GM19240 (cell line): ENCODE data around the gene MCRS1.

ENCODE experiments used
- DNase-seq: peaks from one replicate; pipeline ENCODE4 v3.0.0; 2011; ENCODE audit warnings: low spot score; ENCODE audit not compliant: insufficient read length

The MCRS1 gene

DNA sequence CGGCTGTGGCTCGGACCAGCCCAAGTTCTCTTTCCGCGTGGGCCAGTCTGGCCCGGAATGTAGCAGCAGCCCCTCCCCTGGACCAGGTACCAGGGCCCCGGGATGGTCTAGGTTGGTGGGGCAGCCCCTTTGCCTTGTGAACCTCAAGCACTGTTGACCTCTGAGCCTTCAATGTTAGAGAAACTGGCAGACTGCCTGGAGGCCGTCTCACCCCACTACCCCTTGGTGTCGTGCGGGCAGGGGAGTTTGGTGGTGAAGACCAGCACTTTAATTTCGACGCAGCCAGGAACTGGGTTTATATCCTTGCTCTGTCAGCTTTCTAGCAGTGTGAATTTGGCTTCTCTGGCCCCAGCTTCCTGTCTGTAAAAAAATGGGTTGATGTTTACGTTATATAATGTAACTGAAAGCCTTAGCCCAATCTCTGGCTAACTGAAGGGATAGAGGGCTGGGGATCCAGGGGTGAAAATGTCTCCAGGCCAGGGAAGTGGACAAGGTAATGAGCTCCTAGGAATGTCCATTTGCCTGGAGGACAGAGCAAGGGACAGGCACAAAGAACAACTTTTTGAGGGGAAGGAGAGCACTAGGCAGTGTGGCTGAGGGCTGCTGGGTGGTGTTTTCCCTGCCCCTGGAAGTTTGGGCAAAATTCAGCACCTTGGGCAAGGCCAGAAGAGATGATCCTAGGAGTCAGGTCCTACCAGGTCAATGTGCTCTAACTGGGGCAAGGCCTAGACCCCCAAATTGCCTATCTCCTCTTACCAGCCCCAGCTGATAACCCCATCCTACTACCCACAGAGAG, 11.4 kb downstream of the MCRS1 start:
- DNase-seq = no peak

DNA sequence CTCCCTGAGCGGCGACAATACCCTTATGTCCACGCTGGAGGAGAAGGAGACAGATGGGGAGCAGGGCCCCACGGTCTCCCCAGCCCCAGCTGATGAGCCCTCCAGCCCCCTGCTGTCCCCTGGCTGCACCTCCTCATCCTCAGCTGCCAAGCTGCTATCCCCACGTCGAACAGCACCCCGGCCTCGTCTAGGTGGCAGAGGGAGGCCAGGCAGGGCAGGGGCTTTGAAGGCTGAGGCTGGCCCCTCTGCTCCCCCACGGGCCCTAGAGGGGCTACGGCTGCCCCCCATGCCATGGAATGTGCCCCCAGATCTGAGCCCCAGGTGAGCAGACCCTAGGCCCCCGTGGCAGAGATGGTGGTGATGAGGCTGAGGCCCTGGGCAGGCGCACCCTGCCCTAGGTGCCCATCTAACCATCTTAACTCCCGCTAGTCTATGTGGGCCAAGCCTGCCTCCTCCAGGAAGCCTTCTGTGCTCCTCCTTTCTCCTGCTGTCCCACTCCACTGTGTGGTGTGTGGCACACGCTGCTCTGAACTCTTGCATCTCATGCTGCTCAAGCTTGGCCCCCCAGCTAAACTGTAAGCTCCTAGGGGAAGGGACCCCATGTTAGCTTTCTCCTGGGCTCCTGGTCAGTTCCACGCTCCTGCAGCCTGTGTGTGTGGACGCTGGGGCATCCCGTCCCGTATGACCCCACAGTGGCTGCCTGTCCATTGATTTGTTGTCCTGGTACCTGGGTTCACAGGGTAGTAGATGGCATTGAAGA, 12.1 kb downstream of the MCRS1 start:
- DNase-seq = no peak

DNA sequence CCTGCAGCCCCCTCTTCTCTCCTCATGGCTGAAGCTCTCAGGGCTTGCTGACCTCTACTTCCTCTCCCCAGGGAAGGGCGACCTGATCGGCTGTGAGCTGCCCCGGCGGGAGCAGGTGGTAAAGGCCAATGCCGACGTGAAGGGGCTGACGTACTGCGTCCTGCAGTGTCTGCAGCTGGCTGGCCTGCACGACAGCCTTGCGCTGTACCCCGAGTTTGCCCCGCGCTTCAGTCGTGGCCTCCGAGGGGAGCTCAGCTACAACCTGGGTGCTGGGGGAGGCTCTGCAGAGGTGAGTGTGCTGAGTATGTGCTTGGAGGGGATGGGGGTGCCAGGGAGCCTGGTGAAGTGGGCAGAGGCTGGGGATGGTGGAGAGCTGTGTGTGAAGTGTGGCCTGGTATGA, 13.7 kb downstream of the MCRS1 start:
- no peak for DNase-seq

DNA sequence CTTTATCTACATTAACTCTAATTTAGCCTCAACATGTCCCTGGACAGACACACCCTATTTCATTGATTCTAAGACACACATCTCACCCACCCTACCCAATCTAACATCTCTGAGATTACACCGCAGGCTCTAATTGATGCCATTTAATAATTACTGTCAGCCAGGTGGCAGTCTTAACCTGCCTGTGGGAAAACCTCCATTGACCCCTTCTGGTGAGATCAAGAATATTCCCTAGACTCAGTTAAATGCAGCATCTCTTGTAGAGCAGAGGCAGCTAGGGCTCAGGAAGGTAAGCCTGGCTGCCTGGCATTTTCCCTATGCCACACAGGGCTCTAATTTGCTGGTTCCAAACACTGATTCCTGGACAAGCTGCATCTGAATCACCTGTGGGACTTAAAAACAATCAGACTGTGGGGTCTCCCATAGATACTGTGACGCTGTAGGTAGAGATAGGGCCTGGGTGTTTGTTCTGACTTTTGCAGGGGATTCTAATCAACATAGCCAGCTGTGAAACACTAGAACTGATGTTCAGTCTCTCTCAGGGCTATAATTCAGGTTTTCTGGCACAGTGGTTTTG, 14.3 kb downstream of the MCRS1 start:
- DNase-seq = no peak

DNA sequence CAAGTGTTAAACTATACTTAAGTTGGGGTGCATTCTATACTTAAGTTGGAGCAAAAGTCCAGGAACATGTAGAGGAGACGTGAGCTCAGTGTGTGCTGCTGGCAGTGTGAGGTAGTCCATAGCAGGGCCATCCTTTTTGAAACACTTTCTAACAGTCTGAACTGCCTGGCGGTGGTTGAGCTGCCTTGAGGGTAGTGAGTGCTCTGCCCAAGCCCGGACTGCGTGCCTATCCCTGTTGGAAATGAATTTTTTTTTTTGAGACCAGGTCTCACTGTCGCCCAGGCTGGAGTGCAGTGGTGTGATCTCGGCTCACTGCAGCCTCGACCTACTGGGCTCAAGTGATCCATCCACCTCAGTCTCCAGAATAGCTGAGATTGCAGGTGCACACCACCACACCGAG, 15.0 kb downstream of the MCRS1 start:
- no peak for DNase-seq

DNA sequence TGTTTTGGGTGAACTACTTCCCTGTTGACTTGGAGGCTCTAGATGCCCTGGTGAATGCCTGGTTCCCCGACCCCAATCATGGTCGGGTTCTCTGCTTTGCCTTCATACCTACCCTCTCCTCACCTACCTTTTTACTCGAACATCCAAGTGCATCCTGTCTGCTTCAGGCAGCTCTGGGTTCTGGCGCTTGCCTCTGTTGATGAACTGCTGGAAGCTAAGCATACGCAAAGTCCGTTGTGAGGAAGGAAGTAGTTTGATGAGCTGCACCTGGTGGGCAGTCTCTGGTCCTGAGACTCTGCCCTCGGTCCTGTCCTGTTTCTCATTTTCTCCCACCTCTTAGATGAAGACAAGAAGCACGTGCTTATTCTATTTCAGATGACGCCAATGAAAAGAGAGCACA, 15.5 kb downstream of the MCRS1 start:
- no peak for DNase-seq

DNA sequence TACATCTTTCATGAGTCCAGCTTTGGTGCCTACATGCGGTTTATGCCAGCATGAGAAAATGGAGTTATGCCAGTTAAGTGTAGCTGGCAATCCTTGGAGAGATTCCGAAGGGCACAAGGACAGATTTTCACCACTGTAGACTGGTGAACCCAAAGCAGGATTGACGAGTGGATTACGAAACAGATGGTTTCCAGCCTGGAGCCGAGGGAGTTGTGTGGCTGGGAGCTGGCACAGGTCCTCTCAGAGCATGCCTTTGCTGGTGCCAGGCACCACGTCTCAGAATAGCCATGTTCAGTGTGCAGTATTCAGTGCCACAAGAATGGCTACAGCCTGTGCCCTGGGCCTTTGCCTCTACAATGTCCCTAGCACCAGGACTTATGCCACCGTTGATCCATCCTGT, 15.9 kb downstream of the MCRS1 start:
- no peak for DNase-seq

DNA sequence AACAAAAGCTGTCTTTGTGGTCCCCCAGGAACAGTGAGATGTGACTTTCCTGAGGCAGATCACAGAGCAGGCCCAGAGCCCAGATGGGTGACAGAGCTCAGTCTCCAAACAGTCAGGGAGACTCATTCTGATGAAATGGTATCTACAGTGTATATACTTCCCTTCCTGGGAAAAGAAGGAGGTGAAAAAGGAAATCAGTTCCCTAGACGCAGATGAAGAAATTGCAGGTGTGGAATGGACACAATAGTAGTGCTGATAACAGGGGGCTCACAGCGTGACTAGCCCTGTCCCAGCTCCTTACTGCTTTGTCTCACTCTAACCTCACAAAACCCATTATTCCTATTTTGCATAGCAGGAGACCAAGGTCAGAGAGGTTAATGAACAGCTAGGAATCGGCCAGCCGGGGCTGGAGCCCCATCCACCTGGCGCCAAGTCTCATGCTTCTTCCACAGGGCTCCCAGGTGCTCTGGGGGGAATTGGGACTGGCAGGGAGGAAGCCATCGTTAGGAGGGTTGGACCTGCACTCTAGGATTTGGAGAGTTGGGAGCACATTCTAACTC, 17.2 kb downstream of the MCRS1 start:
- DNase-seq = no peak

DNA sequence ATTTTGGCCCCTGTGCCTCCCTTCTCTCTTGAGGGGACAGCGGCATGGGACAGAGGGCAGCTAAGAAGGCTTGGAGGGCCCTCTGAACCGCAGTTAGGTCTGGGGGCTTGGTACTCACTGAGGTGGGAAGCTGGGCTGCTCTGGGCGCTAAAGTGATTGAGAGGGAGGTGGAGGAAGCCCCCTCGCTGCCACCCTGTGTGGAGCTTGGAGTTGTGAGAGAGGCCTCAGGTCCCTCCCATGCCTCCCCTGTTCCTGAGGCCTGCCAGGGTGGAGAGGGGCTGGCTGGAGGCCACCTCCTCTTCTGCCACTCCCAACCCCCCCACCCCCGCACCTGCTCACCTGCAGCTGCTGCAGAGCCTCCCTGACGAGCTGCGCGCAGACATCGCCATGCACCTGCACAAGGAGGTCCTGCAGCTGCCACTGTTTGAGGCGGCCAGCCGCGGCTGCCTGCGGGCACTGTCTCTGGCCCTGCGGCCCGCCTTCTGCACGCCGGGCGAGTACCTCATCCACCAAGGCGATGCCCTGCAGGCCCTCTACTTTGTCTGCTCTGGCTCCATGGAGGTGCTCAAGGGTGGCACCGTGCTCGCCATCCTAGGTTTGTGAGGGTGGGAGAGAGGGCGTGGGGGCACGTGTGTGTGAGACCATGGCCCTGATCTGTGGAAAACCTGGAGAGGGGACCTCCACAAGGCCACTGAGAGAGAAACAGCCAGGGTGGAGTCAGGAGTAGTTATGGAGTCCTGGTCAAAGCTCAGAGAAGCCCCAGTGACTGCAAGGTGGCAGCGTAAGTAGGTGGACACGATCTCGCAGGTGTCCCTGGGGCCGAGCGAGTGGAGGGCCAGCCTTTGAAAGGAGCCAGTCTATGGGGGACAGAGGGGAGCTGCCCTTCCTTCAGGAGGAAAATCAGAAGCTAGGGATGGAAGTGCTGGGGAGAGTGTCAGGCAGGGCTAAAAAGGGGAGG, 17.9 kb downstream of the MCRS1 start:
- DNase-seq = no peak

DNA sequence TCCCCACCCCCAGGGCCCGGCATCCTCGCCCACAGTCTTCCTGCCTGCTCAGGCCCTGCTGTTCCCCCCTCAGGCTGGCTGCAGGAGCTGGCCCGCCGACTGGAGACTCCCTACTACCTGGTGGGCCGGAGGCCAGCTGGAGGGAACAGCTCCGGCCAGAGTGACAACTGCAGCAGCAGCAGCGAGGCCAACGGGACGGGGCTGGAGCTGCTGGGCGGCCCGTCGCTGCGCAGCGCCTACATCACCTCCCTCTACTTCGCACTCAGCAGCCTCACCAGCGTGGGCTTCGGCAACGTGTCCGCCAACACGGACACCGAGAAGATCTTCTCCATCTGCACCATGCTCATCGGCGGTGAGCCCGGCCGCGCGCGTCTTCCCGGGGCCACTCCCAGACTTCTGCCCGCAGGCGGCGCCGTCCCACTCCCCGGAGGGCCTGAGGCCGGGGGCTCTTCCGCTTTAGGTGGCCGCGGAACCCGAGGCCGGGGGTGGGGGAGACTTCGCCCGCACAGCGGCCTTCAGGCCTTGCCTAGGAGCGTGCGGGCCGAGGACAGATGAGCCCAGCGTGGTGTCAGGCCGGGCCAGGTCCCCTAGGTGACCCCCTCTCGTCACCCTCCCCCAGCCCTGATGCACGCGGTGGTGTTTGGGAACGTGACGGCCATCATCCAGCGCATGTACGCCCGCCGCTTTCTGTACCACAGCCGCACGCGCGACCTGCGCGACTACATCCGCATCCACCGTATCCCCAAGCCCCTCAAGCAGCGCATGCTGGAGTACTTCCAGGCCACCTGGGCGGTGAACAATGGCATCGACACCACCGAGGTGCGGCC, 18.9 kb downstream of the MCRS1 start:
- DNase-seq = no peak

DNA sequence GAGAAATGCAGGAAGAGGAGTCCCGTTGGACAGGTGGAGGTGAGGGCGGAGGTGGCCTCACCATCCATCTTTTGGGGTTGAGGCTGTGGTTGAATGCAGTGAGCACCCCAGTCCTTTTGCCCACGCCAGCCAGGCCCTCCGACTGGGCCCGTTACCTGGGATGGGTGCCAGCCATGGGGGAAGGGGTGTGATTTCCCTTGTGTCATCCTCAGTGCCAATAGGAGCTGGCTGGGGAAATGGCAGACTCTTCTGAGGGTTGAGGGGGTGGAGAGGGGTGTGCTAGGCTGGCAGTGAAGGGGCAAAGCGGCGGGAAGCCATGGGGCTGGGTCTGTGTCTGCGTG, 19.5 kb downstream of the MCRS1 start:
- DNase-seq = no peak

DNA sequence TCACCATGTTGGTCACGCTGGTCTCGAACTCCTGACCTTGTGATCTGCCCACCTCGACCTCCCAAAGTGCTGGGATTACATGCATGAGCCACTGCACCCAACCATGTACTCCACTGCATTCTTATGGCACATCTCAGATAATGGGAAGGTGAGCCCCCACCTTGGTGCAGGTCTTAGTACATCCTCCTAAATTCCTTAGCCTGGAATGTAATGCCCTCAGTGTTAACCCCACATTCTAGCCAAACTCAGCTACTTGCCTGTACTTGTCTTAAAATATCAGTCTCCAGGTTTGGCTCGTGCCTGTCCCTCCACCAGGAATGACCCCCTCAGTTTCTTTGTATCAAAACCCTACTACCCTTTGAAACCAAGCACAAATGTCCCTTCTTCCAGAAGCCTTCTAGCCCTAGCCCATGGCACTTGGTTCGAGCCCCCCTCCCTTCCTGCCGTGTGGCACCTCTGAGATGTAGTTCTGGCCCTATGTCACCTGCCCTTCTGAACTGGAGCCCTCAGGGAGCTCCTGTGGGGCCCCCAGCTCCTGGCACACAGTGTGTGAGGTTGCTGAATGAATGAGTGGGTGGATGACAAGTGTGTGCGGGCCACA, 20.8 kb downstream of the MCRS1 start:
- DNase-seq = no peak

DNA sequence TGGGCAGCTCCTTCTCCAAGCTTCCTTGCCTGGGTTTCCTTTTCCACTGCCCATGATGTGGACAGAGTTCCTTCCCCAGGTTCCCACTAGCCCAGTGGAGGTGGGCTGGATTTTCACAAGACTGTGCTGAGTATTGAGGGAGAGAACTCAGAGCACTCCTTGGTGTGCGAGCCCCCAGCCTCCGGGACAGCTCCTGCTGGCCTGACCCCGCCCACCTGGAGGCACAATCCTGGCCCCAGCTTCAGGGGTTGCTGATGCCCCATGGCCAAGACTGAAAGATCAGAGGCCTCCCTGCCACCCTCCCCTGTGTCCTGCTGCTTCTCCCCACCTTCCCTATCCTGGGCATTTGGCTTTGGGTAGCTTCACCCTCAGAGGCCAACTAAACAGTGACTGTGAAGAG, 21.5 kb downstream of the MCRS1 start:
- no peak for DNase-seq

DNA sequence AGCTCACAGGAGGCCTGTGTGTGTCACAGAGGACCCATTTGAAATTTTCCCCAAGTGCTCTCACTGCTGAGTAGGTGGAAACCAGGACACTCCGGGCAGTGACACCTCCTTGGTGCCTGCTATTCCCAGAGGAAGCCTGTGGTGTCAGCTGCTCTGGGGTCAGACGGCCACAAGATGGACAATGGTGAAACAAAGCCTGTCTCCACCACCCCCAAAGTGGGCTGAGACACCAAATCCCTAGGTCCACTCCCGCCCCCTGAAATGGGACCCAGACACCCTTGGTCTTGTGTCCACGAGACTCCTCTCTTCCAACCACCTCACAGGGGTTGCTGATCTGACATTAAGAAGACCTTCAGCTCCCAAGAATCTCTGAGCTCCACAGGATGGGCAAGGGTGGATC, 22.1 kb downstream of the MCRS1 start:
- no peak for DNase-seq

DNA sequence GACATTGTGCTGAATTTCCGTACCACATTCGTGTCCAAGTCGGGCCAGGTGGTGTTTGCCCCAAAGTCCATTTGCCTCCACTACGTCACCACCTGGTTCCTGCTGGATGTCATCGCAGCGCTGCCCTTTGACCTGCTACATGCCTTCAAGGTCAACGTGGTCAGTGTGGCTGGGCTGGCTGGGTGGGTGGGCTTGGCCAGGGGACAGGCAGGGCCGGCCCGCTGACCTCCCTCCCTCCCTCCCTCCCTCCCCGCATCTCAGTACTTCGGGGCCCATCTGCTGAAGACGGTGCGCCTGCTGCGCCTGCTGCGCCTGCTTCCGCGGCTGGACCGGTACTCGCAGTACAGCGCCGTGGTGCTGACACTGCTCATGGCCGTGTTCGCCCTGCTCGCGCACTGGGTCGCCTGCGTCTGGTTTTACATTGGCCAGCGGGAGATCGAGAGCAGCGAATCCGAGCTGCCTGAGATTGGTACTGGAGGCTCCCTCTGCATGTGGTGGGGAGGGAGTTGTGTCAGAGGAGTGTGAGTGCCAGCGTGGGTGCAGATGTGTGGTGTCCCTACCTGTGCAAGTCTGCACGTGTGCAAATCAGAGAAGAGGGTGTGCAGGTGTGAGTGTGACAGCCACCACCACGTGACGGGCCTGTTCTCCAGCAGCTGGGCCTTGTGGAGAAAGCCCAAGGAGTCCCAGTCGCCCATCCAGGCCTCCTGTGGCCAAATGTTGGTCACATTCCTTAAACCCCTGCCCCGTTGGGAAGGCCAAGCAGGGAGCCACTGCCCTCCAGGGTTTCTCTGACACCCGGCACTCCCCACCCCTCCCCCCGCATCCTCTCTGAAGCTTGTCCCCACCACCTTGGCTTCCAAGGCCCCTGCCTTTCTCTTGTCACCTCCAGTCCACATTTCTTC, 23.8 kb downstream of the MCRS1 start:
- no peak for DNase-seq

DNA sequence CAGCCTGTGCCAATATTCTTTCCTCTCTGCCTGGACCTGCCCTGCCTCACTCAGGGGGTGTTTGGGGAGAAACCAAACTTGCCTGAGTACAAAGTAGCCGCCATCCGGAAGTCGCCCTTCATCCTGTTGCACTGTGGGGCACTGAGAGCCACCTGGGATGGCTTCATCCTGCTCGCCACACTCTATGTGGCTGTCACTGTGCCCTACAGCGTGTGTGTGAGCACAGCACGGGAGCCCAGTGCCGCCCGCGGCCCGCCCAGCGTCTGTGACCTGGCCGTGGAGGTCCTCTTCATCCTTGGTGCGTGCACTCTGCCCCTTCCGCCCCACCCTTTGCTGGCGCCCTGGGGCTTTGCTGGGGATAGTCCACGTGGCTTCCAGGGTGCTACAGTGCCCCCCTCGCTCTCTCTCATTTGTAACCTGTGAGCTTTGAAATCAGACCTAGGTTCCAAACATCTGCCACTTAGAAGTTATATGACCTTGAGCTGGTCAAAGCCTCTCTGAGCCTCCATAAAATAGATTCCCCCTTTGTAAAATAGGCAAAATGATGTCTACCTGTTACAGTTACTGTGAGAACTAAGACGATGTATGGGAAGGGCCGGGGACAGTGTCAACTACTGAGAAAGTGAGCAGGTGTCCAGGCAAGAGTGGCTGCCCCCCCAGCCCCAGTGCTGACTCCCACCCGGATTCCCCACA, 24.6 kb downstream of the MCRS1 start:
- no peak for DNase-seq

DNA sequence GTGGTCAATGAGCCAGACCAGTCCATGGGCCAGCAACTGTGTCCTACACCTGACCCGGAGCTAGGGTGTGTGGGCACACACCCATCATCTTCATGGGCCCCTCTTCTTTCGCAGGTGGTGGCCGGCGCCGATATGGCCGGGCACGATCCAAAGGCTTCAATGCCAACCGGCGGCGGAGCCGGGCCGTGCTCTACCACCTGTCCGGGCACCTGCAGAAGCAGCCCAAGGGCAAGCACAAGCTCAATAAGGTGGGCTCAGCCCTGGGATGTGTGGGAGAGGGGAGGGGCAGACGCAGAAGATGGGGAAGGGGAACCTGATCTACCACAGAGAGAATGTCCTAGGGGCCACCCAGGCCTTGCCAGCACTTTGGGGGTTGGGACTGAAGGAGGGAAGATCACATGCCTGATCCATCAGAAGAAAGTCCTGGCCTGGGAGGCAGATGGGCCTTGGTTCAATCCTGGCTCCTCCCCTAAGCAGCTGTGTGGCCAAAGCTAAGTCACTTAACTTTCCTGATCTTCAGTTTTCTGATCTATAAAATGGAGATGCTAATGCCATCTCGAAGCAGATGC, 25.3 kb downstream of the MCRS1 start:
- DNase-seq = no peak

DNA sequence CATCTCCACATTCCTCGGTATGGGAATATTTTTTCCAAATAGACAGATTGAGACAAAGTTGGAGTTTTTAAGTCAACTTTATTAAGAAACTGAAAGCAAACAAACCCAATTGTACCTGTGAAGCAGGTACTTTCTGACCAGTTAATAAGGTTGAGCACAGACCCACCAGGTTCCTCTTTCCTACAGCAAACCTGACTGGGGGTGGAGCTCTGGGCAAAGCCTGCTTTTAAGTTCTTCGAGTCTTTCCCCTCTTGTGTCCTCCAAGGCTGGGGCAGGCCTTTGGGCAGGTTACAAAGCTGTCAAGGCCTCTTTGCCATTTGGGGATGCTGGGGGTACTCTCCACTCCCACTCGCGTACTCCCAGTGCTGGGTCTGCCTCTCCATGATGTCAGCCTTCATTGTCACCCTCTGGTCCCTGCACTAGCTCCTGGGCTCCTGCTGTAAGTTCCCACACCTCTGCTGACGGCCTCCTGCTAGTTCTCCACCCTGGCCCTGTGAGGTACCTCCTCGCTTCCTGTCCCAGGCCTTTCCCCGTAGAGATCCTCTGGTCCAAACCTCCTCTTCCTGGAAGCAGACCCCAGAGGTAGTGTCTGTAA, 25.9 kb downstream of the MCRS1 start:
- no peak for DNase-seq
